ENCODE results near the gene PLEKHA7.

PLEKHA7 gene

GRCh38 chr11:16806791-16807190, 207.4 kb downstream of the PLEKHA7 start:
- DNase-seq (ENCODE audit: low read depth in 1 of 2, low spot score in 1 of 2) = peak in 1 of 2 experiments; percentile 63
- H3K27me3 ChIP-seq (ENCODE audit: insufficient read depth, poor library complexity, severe bottlenecking) = no peaks in the 10 kb centered on the region
- H3K4me3 ChIP-seq (replicated peaks; ENCODE audit: insufficient read depth, low read length) = no peak overlapping the region
- H3K27ac ChIP-seq (replicated peaks) = peak overlapping the region; percentile 45
- TF ChIP-seq REST (IDR thresholded peaks at IDR 0.05; ENCODE audit: insufficient replicate concordance, low read depth) (no peak), GABPA (IDR thresholded peaks at IDR 0.05; ENCODE audit: low read depth) (no peak), POLR2AphosphoS5 (IDR thresholded peaks at IDR 0.05; ENCODE audit: low read depth) (no peak), SPI1 (IDR thresholded peaks at IDR 0.05; ENCODE audit: borderline replicate concordance, low read depth) (no peak)
- TF ChIP-seq, protein P1, sequence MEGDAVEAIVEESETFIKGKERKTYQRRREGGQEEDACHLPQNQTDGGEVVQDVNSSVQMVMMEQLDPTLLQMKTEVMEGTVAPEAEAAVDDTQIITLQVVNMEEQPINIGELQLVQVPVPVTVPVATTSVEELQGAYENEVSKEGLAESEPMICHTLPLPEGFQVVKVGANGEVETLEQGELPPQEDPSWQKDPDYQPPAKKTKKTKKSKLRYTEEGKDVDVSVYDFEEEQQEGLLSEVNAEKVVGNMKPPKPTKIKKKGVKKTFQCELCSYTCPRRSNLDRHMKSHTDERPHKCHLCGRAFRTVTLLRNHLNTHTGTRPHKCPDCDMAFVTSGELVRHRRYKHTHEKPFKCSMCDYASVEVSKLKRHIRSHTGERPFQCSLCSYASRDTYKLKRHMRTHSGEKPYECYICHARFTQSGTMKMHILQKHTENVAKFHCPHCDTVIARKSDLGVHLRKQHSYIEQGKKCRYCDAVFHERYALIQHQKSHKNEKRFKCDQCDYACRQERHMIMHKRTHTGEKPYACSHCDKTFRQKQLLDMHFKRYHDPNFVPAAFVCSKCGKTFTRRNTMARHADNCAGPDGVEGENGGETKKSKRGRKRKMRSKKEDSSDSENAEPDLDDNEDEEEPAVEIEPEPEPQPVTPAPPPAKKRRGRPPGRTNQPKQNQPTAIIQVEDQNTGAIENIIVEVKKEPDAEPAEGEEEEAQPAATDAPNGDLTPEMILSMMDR (IDR thresholded peaks at IDR 0.05; ENCODE audit: insufficient read depth, low read length) = no peak

GRCh38 chr11:16805938-16806337, 208.3 kb downstream of the PLEKHA7 start:
- TF ChIP-seq GABPA (IDR thresholded peaks at IDR 0.05; ENCODE audit: low read depth) (no peak), POLR2AphosphoS5 (IDR thresholded peaks at IDR 0.05; ENCODE audit: low read depth) (no peak), REST (IDR thresholded peaks at IDR 0.05; ENCODE audit: insufficient replicate concordance, low read depth) (no peak), SPI1 (IDR thresholded peaks at IDR 0.05; ENCODE audit: borderline replicate concordance, low read depth) (no peak)
- TF ChIP-seq, protein P1 (IDR thresholded peaks at IDR 0.05; ENCODE audit: insufficient read depth, low read length) = no peak
- no peaks in the 10 kb centered on the region for H3K27me3 ChIP-seq (ENCODE audit: insufficient read depth, poor library complexity, severe bottlenecking)
- DNase-seq (ENCODE audit: low read depth in 1 of 2, low spot score in 1 of 2) = no peak
- H3K4me3 ChIP-seq (replicated peaks; ENCODE audit: insufficient read depth, low read length) = no peak overlapping the region
- H3K27ac ChIP-seq (replicated peaks) = no peak overlapping the region

DNA sequence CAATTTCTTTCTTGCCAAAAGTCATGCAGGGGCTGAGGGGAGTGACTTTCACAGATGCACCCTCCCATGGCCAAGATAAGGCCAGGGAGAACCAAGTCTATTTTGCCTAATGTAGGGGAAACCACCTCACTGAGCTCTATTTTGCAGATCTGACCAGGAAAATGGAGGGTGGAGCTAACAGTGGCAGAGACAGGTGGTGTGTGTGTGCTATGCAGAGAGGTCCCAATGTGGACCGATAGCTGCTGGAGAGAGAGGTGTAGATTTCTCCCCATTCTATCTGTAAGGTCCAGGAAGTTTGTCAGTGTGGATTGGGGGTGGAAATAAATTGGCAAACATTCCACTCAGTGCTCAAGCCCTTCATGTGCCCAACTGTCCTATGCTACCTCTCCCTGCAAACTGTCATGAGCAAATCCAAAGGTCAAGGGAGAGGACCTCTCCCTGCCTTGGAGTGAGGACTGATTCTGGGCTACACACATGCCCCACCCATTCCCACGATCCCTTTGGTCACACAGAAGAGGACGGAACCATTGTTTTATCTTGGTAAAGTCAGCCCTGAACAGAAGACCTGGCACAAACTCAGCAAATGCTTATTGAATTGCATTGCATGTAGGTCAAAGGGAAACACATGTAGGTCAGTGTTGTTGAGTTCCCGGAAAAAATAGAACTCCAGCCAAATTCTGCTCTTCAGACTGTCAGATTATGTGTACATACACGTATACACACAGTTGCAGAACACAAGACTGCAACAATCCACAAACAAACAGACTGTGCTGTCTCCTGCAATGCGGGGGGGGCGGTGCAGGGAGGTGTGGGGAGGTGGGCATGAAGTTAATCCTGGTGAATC, 209.9 kb downstream of the PLEKHA7 start:
- H3K27ac ChIP-seq (replicated peaks) = no peak overlapping the region
- H3K27me3 ChIP-seq (ENCODE audit: insufficient read depth, poor library complexity, severe bottlenecking) = no peaks in the 10 kb centered on the region
- DNase-seq (ENCODE audit: low read depth in 1 of 2, low spot score in 1 of 2) = no peak
- TF ChIP-seq GABPA (IDR thresholded peaks at IDR 0.05; ENCODE audit: low read depth) (no peak), REST (IDR thresholded peaks at IDR 0.05; ENCODE audit: insufficient replicate concordance, low read depth) (no peak), POLR2AphosphoS5 (IDR thresholded peaks at IDR 0.05; ENCODE audit: low read depth) (no peak), SPI1 (IDR thresholded peaks at IDR 0.05; ENCODE audit: borderline replicate concordance, low read depth) (no peak)
- TF ChIP-seq, protein P1 (IDR thresholded peaks at IDR 0.05; ENCODE audit: insufficient read depth, low read length) = no peak
- no peak overlapping the region for H3K4me3 ChIP-seq (replicated peaks; ENCODE audit: insufficient read depth, low read length)
